Inflammatory macrophage treated with lipopolysaccharide for 1 hour (primary cell): ENCODE data around the gene ATP8A2.
"Not testable (repeated sequence)": the region's sequence is repeated elsewhere in the genome, so short reads cannot be mapped to it uniquely, and the experiment has no call there.

Experiments
- DNase-seq, 2 donors: peaks; one replicate each; pipeline ENCODE4 v3.0.0-alpha.2; 2020 to 2022

The ATP8A2 gene

GRCh38 chr13:25821776-25822175, 450.0 kb downstream of the ATP8A2 start:
- DNase-seq = no peak

DNA sequence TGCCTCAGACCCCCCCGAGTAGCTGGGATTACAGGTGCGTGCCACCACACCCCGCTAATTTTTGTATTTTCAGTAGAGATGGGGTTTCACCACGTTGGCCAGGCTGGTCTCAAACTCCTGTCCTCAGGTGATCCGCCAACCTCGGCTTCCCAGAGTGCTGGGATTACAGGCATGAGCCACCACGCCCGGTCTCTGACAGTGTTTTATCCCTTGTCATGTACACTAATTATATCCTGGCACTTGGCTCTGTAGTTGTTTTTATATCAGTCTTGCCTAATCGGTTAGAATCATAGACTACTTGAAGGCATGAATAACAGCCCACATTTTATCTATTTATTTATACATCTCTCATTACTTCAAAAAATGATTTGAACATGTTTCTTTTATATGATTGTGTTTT, 455.4 kb downstream of the ATP8A2 start:
- not testable (repeated sequence) for DNase-seq

GRCh38 chr13:25827831-25828465, 456.2 kb downstream of the ATP8A2 start:
- no peak for DNase-seq

DNA sequence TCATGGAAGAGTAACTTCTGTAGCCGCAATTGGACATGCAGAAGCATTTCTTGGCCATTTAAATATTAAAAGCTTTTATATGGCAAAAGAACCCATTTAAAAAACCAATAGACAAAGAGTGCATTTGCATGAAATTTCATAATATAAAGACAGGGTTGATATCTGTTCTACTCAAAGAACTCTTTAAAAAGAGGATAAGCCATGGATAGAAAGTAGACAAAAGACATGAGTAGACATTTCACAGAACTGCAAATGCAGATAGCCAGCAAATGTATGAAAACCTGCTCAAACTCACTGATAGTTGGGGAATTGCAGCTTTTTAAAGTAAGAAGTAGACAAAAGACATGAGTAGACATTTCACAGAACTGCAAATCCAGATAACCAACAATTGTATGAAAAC, 462.0 kb downstream of the ATP8A2 start:
- no peak for DNase-seq

DNA sequence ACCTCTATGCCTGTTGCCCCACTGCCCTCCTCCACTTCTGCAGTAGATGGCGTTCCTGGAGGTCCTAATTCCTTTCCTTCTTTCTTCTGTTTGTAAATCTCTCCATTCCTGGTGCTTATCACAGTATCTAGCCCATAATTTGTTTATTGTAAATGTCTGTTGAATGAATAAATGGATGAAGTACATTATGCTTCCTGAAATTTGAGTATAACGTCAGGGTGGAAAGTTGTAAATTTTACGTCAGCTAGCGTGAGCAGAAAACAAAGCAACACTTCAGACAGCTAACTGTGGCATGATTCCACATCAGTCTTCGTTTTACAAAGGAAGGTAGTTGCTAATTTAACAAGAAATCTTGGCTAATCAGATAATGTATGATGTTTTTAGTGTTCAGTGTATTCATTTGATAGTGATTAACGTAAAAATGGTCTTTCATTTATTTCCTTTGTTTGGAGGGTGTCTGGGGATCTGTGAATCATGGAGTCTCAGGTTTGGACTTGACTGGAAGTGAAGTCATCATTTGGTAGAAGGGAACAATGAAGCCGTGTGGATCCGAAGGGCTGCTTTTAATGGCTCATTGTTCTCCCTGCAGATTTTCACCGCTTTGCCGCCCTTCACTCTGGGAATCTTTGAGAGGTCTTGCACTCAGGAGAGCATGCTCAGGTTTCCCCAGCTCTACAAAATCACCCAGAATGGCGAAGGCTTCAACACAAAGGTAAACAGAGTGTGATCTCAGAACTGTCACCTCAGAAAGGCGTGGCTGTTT, 465.0 kb downstream of the ATP8A2 start:
- no peak for DNase-seq

DNA sequence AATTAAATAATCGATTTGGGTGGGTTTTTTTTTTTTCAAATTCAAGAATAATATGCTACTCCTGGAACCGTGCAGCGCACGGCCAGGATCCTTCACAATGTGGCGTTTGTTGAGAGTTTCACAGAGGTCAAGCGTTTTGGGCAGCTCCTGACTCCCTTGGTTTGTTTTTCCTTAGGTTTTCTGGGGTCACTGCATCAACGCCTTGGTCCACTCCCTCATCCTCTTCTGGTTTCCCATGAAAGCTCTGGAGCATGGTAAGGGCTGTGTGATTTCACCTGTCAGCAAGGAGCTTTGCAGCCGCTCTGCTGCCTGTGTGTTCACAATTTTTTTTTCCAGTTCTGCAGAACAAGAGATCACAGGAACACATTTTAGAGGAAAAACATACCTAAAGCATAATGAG, 467.6 kb downstream of the ATP8A2 start:
- DNase-seq = no peak

DNA sequence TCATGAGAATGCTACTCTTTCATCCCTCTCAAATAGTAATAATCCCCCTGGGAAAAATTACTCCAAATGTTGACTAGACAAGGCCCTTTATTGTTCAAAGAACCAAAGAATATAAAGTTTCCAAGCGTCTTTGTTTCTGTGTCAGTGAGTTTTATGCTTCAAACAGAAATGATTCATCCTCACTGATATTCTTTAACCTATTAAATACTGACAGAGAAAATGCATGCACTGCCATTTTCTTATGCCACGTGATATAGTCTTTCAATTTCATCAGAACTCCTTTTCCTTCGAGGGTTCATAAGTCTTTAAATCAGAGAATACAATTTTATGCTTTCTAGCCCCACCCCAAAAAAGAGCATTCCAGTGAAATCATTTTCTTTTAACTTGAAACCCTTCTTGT, 468.5 kb downstream of the ATP8A2 start:
- DNase-seq = no peak

- DNase-seq = no peak
These were observed 469.2 kb downstream of the ATP8A2 start for GRCh38 chr13:25840931-25841330.

DNA sequence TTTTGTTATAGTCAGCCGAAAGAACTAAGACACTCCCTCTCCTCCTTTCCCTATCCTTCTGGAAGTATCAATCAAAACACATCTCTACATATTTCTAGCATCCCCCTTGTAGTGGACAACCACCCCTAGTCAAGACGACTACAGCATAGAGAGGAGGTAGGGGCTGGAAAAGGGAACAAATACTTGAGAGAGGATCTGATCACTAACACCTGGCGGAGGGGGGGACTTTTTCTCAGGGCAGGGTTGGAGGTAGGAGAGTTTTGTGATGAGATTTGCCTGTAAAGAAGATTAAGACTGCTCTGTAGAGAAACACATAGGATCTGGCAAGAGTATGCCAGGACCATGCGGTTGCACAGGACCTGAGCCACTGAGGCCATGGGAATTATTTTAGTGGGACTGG, 471.9 kb downstream of the ATP8A2 start:
- DNase-seq = no peak

GRCh38 chr13:25844559-25845434, 473.0 kb downstream of the ATP8A2 start:
- no peak for DNase-seq

GRCh38 chr13:25846222-25846984, 474.6 kb downstream of the ATP8A2 start:
- DNase-seq = no peak

GRCh38 chr13:25847145-25847544, 475.4 kb downstream of the ATP8A2 start:
- peak; percentile 33 for DNase-seq

DNA sequence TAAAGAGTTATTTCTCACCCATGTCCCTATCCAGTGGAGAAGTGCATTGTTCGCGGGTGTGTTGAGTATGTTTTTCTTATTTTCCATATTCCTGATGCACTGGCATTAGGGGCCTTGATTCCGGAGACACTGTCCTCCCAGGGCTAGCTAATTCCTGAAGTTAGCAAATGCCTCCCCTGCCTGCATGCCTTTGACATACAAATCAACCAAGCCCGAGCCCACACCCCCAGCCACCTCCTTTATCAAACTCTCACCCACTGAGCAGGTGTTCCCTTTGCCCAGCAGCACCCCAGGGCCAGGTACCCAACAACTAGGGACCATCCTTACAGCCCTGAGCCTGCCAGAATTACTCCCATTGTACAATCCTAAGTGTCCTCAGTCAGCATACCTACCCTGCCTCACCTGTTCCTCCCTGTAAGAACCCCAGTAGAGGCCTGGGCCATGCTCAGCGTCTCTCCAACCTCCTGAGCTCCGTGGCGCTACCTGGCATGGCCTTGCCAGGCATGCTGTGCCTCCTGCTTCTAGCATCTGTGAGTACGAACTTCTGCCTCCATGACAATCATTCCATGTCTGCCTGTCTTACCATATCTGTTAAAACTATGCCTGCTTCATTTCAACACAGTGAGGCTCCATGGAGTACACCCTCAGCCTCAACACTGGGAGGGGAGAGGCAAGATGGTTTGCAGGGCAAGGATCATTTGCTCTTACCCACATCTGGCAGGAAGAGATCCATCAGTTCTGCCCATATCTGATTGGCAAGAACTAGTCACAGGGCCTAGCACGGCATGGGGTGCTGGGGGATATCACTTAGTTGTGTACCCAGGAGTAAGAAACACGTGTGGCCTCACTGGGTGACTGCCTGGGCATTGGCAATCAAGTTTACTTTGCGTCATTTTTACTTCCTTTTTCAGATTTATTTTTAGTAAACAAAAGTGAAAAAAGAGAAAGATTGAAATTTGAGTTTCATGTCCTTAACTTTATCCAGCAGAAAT, 476.2 kb downstream of the ATP8A2 start:
- peak; percentile 64 to 74 for DNase-seq

DNA sequence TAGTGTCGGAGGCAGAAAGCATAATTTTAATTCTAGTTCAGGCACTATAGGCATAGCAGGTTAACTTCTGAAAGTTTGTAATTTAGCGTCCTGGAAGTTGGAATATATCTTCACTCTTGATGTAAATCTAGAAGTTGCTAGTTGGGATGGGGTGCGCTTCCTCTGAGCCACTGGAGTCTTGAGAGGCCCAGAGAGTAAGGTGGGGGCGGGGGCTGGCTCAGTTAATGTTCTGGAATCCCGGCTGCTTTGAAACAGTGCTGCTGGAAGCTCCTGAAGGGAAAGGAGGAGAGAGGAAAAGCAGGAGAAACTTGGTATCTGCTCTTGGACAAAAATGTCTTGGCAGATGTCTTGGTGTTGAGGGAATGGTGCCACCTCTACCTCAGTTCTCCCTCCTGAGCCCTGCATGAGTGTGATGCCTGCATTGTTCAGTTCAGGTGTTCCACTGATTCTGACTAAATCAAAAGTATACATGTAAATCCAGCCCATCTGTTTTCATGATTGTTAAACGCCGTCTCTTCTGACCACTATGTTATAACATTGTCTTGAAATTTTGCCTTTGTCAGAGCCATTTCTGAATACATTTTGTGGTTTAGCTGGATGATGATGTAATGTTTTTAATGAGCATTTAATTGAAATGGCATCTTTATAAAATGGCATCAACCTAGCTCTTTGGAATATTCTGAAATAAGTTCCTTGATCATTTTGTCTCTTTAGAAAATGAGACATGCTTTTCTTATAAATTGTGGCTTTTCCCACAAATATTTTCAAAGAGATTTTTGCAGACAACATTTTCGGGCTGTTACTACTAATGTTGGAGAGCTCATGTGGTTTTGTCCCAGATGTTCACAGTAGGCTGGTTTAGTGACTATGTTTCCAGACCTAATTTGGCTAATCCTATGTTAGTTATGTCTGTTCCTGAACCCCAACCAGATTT, 477.3 kb downstream of the ATP8A2 start:
- no peak for DNase-seq

DNA sequence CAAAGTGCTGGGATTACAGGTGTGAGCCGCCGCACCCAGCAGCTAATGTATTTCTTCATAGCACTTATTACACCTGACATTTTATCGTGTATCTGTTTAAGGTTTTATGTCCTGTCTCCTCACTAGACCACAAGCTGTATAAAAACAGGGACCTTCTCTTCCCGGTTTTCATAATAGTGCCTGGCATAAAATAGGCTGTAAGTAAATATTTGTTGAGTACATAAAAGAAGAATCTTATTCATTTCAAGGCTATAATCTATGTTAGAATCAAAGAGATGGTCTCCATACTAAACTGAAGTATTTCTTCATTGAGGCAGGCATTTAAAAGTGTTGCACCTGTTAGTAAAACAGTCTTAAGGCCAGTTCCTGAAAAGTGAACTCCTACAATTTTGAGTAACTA, 486.1 kb downstream of the ATP8A2 start:
- DNase-seq = no peak

DNA sequence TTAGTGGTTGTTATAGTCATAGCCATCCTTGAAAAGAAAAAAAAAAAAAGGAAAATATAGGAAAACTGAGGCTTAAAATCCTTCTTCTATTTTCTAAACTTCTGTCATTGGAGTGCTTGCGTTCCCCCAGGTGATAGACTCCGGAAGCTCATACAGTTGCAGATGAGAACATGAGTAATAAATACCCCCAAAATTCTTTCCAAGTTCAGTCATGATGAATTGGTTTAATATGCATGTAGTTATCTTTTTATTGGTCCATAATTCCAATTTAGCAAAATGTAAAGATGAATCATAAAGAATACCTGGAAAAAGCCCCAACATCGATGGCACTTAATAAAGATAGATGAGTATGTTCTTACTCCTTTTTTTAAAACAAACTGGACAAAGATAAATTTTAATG, 487.8 kb downstream of the ATP8A2 start:
- DNase-seq = no peak

- no peak for DNase-seq
These were observed 488.5 kb downstream of the ATP8A2 start for GRCh38 chr13:25860265-25860664.

DNA sequence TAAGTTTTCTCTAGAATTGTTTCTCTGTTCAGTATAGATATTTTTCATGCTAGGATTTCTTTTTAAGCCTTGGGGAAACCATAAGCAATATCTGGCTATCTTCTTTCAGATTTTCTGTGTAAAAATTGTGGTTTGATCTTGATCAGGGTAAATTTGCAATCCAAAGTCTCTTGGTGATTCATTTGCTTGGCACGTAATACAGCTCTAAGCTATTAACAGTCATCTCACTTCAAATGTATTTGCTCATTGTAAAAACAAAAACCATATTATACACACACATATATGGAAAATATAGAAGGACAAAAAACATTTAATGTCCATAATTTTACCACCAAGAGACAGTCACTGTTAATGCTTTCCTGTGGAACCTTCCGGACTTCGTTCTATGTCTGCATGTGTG, 489.1 kb downstream of the ATP8A2 start:
- DNase-seq = no peak

- DNase-seq = no peak
These were observed 490.4 kb downstream of the ATP8A2 start for GRCh38 chr13:25862156-25862555.

DNA sequence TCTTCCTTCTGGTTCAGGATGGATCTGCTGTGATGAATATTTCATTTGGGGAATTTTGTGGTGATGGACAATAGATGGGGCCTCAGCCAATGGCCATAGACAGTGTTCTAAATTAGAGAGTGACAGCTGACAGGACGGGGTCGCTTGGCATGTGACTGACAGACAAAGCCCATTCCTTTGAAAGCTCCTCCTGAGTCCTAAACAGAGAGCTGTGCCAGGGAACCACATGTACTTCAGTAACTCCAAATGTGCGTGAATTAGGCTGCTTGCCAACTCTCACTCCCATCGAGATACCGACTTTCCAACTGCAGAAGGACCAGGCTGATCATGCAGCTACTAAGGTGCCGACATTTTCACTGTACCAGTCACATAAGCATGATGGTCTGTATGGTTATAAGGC, 492.3 kb downstream of the ATP8A2 start:
- no peak for DNase-seq

- no peak for DNase-seq
These were observed 493.2 kb downstream of the ATP8A2 start for GRCh38 chr13:25864936-25865335.
